HEK293 (cell line): ENCODE data around the gene GNB1.

Experiments used
- BCL11A ChIP-seq: fragments of 450-650 bp; formaldehyde crosslinking; IDR thresholded peaks from 2 replicates; pipeline ENCODE4 v1.5.1; 2016; ENCODE audit warnings: low read depth, missing biosample characterization, missing genetic modification characterization
- CTCF ChIP-seq: fragments of 450-650 bp; formaldehyde crosslinking; IDR thresholded peaks from 2 replicates; pipeline ENCODE4 v1.5.1; 2016; ENCODE audit warnings: missing biosample characterization, missing genetic modification characterization
- GLIS2 ChIP-seq: fragments of 450-650 bp; formaldehyde crosslinking; IDR thresholded peaks from 2 replicates; pipeline ENCODE4 v1.5.1; 2016; ENCODE audit warnings: missing biosample characterization, missing genetic modification characterization
- ZNF292 ChIP-seq: fragments of 450-650 bp; formaldehyde crosslinking; IDR thresholded peaks from 2 replicates; pipeline ENCODE4 v1.5.1; 2016; ENCODE audit warnings: low read depth, missing biosample characterization, missing genetic modification characterization, borderline replicate concordance
- ZNF561 ChIP-seq: fragments of 450-650 bp; IDR thresholded peaks from 2 replicates; pipeline ENCODE4 v1.5.1; 2018; ENCODE audit warnings: missing biosample characterization, missing genetic modification characterization, borderline replicate concordance
- ZNF621 ChIP-seq: fragments of 450-650 bp; formaldehyde crosslinking; IDR thresholded peaks from 2 replicates; pipeline ENCODE4 v1.5.1; 2017; ENCODE audit warnings: missing biosample characterization, missing genetic modification characterization
- ZNF623 ChIP-seq: fragments of 450-650 bp; formaldehyde crosslinking; IDR thresholded peaks from 2 replicates; pipeline ENCODE4 v1.5.1; 2016; ENCODE audit warnings: missing biosample characterization, missing genetic modification characterization
- ZNF658 ChIP-seq: fragments of 450-650 bp; formaldehyde crosslinking; IDR thresholded peaks from 2 replicates; pipeline ENCODE4; 2016; ENCODE audit warnings: missing biosample characterization, missing genetic modification characterization
- ZNF660 ChIP-seq: fragments of 450-650 bp; IDR thresholded peaks from 2 replicates; pipeline ENCODE4 v1.5.1; 2018; ENCODE audit warnings: missing biosample characterization, mild to moderate bottlenecking, missing genetic modification characterization
- ZNF76 ChIP-seq: fragments of 450-650 bp; formaldehyde crosslinking; IDR thresholded peaks from 2 replicates; pipeline ENCODE4; 2016; ENCODE audit warnings: low read depth, missing biosample characterization, missing genetic modification characterization, borderline replicate concordance
- ZNF768 ChIP-seq: fragments of 450-650 bp; formaldehyde crosslinking; IDR thresholded peaks from 2 replicates; pipeline ENCODE4 v1.5.1; 2018; ENCODE audit warnings: missing biosample characterization, mild to moderate bottlenecking, missing genetic modification characterization
- TF ChIP-seq, protein P1 (sequence below): fragments of 450-650 bp; formaldehyde crosslinking; IDR thresholded peaks from 2 replicates; pipeline ENCODE4 v1.5.1; 2017; ENCODE audit warnings: missing biosample characterization, missing genetic modification characterization

GRCh38 chr1:1929102-1929638 lies 38.3 kb upstream of the GNB1 start:
- TF ChIP-seq ZNF623 (tag by site-specific recombination) = no peak
- no peak for TF ChIP-seq CTCF
- TF ChIP-seq ZNF660 (tag by site-specific recombination) = no peak
- TF ChIP-seq ZNF561 (tag by site-specific recombination) = no peak
- no peak for TF ChIP-seq ZNF768 (tag by site-specific recombination)
- no peak for TF ChIP-seq ZNF76 (tag by site-specific recombination)
- no peak for TF ChIP-seq ZNF658 (tag by site-specific recombination)
- TF ChIP-seq ZNF292 = no peak
- TF ChIP-seq BCL11A (tag by site-specific recombination) = no peak
- TF ChIP-seq, protein P1, sequence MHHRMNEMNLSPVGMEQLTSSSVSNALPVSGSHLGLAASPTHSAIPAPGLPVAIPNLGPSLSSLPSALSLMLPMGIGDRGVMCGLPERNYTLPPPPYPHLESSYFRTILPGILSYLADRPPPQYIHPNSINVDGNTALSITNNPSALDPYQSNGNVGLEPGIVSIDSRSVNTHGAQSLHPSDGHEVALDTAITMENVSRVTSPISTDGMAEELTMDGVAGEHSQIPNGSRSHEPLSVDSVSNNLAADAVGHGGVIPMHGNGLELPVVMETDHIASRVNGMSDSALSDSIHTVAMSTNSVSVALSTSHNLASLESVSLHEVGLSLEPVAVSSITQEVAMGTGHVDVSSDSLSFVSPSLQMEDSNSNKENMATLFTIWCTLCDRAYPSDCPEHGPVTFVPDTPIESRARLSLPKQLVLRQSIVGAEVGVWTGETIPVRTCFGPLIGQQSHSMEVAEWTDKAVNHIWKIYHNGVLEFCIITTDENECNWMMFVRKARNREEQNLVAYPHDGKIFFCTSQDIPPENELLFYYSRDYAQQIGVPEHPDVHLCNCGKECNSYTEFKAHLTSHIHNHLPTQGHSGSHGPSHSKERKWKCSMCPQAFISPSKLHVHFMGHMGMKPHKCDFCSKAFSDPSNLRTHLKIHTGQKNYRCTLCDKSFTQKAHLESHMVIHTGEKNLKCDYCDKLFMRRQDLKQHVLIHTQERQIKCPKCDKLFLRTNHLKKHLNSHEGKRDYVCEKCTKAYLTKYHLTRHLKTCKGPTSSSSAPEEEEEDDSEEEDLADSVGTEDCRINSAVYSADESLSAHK = no peak
- TF ChIP-seq ZNF621 = no peak
- TF ChIP-seq GLIS2 = no peak
